KMS-11 (cell line): ENCODE data around the gene STK24.

ENCODE experiments used
- H2AFZ ChIP-seq: fragments of 200-600 bp; sonication (generic); 2 replicates; pipeline ENCODE4 v1.6.1; 2016; ENCODE audit warnings: antibody characterized with exemption, mixed run types, low read depth
- H3K27ac ChIP-seq: fragments of 200-600 bp; sonication (generic); 2 replicates; pipeline ENCODE4 v1.6.1; 2016; ENCODE audit warnings: mild to moderate bottlenecking, mixed run types
- H3K27me3 ChIP-seq: fragments of 200-600 bp; sonication (generic); 2 replicates; pipeline ENCODE4 v1.6.1; 2017; ENCODE audit warnings: mild to moderate bottlenecking, low read depth, mixed run types, moderate library complexity; ENCODE audit not compliant: insufficient read depth
- H3K36me3 ChIP-seq: fragments of 200-600 bp; sonication (generic); 2 replicates; pipeline ENCODE4 v1.6.1; 2017; ENCODE audit warnings: mild to moderate bottlenecking, mixed run types; ENCODE audit not compliant: insufficient read depth
- H3K4me1 ChIP-seq: fragments of 200-600 bp; sonication (generic); 2 replicates; pipeline ENCODE4 v1.6.1; 2016; ENCODE audit warnings: mild to moderate bottlenecking, low read depth, mixed run types; ENCODE audit not compliant: poor library complexity, severe bottlenecking
- H3K4me2 ChIP-seq: fragments of 200-600 bp; sonication (generic); 2 replicates; pipeline ENCODE4 v1.7.0; 2016; ENCODE audit warnings: mild to moderate bottlenecking, mixed run types
- H3K4me3 ChIP-seq: fragments of 200-600 bp; sonication (generic); IDR thresholded peaks from 2 replicates; pipeline ENCODE4 v1.6.1; 2017; ENCODE audit warnings: low read depth, low read length, mixed read lengths; ENCODE audit not compliant: insufficient read depth
- H3K79me2 ChIP-seq: fragments of 200-600 bp; sonication (generic); 2 replicates; pipeline ENCODE4 v1.6.1; 2016; ENCODE audit warnings: low read depth, mixed run types; ENCODE audit not compliant: insufficient read depth
- H3K9ac ChIP-seq: fragments of 200-600 bp; sonication (generic); 2 replicates; pipeline ENCODE4 v1.6.1; 2016; ENCODE audit warnings: mild to moderate bottlenecking, mixed run types
- H4K20me1 ChIP-seq: fragments of 200-600 bp; sonication (generic); 2 replicates; pipeline ENCODE4 v1.6.1; 2016; ENCODE audit warnings: mild to moderate bottlenecking, mixed run types; ENCODE audit not compliant: insufficient read depth
- TF ChIP-seq, protein P1 (sequence below): fragments of 200-600 bp; sonication (generic); conservative IDR thresholded peaks from 2 replicates; pipeline ENCODE4 v1.6.1; 2017; ENCODE audit warnings: low read depth, mild to moderate bottlenecking, antibody characterized with exemption, low read length, moderate library complexity, mixed read lengths

STK24 gene

GRCh38 chr13:98522371-98522770 is 54.5 kb downstream of the STK24 start:
- H4K20me1 ChIP-seq, result no peaks in the 10 kb centered on the region
- peak overlapping the region; percentile 25; the same call in 1 of the 2 replicates for H3K4me2 ChIP-seq
- no peaks in the 10 kb centered on the region for H3K36me3 ChIP-seq
- peak overlapping the region; percentile 99; the same call in 1 of the 2 replicates for H3K27ac ChIP-seq
- H3K79me2 ChIP-seq, result peaks cover 77% of the 10 kb centered on the region
- TF ChIP-seq, protein P1, sequence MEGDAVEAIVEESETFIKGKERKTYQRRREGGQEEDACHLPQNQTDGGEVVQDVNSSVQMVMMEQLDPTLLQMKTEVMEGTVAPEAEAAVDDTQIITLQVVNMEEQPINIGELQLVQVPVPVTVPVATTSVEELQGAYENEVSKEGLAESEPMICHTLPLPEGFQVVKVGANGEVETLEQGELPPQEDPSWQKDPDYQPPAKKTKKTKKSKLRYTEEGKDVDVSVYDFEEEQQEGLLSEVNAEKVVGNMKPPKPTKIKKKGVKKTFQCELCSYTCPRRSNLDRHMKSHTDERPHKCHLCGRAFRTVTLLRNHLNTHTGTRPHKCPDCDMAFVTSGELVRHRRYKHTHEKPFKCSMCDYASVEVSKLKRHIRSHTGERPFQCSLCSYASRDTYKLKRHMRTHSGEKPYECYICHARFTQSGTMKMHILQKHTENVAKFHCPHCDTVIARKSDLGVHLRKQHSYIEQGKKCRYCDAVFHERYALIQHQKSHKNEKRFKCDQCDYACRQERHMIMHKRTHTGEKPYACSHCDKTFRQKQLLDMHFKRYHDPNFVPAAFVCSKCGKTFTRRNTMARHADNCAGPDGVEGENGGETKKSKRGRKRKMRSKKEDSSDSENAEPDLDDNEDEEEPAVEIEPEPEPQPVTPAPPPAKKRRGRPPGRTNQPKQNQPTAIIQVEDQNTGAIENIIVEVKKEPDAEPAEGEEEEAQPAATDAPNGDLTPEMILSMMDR, result no peak
- no peak overlapping the region for H2AFZ ChIP-seq
- peaks cover 47% of the 10 kb centered on the region for H3K4me1 ChIP-seq
- H3K4me3 ChIP-seq, result no peak overlapping the region
- no peaks in the 10 kb centered on the region for H3K27me3 ChIP-seq
- H3K9ac ChIP-seq, result no peak overlapping the region

DNA sequence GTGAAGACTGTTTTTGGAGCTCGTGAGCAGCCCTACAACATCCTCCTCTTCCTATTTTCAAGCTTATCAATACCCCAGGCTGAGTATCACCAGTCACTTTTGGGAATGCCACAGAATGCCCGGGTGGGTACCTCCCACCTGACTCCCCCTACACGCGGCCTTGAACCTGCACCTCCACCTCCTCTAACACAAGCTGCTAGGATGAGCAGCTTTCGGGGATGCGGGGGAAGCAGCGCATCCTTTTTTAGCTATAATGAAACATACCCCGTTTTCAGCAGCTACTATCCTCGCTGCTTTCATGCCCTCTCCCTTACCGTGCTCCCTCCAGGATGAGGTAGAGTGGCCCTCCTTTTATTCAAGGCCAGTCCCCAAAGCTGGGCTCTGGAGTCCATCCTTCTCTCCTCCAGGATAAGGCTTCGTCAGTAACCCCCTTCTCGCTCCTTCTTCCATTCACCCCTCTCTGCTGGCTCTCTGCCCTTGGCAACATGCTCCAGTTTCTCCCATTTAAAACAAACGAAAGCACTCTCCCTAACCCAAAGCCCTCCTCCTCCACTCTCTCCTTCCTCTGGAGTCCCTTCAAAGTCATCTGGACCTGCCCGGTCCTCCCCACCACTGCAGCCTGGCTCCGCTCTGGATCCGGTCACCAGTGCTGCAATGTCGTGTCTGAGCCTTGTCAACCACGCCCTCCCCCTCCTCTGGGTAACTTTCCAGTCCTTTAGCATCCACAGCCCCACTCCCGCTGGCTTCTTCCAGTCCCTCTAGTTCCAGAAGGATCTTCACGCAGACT is 55.3 kb downstream of the STK24 start:
- no peak overlapping the region for H3K4me3 ChIP-seq
- H3K27ac ChIP-seq, result no peak overlapping the region
- peaks cover 78% of the 10 kb centered on the region for H3K79me2 ChIP-seq
- H3K36me3 ChIP-seq, result no peaks in the 10 kb centered on the region
- no peaks in the 10 kb centered on the region for H3K27me3 ChIP-seq
- no peak overlapping the region for H2AFZ ChIP-seq
- no peak overlapping the region for H3K4me2 ChIP-seq
- H3K9ac ChIP-seq, result no peak overlapping the region
- peaks cover 42% of the 10 kb centered on the region for H3K4me1 ChIP-seq
- no peaks in the 10 kb centered on the region for H4K20me1 ChIP-seq
- TF ChIP-seq, protein P1, result no peak

GRCh38 chr13:98520674-98521449 is 56.0 kb downstream of the STK24 start:
- TF ChIP-seq, protein P1, result no peak
- H2AFZ ChIP-seq, result no peak overlapping the region
- no peaks in the 10 kb centered on the region for H3K36me3 ChIP-seq
- H3K9ac ChIP-seq, result no peak overlapping the region
- no peaks in the 10 kb centered on the region for H3K27me3 ChIP-seq
- peaks cover 42% of the 10 kb centered on the region for H3K4me1 ChIP-seq
- H3K27ac ChIP-seq, result no peak overlapping the region
- no peak overlapping the region for H3K4me2 ChIP-seq
- no peak overlapping the region for H3K4me3 ChIP-seq
- no peaks in the 10 kb centered on the region for H4K20me1 ChIP-seq
- peaks cover 77% of the 10 kb centered on the region for H3K79me2 ChIP-seq

GRCh38 chr13:98519976-98520375 is 56.9 kb downstream of the STK24 start:
- no peak overlapping the region for H3K4me2 ChIP-seq
- peaks cover 46% of the 10 kb centered on the region for H3K4me1 ChIP-seq
- H3K79me2 ChIP-seq, result peaks cover 76% of the 10 kb centered on the region
- TF ChIP-seq, protein P1, result no peak
- no peak overlapping the region for H2AFZ ChIP-seq
- H3K27ac ChIP-seq, result no peak overlapping the region
- no peak overlapping the region for H3K4me3 ChIP-seq
- H4K20me1 ChIP-seq, result no peaks in the 10 kb centered on the region
- H3K36me3 ChIP-seq, result no peaks in the 10 kb centered on the region
- H3K27me3 ChIP-seq, result no peaks in the 10 kb centered on the region
- H3K9ac ChIP-seq, result no peak overlapping the region
